ENCODE results near the gene SLC25A28.

SLC25A28 gene

DNA sequence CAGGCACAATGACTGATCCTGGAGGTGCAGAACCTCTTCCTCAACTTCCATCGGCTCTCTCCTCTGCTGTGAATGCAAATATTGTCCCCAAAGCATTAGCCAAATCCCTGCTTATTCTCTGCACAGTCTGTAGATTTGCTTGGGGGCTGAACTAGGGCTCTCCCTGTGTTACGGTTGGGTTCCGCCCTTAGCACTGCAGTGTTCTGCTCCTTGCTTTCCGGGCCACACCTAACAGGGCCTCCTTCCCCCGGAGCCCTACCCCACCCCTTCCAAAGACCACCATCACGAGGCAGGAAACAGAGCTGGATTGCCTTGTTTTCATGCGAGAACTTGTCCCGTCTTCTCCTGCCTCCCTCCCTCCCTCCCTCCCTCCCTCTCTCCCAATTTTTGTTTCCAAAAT lies 36.6 kb downstream of the SLC25A28 start:
- no peak for DNase-seq

DNA sequence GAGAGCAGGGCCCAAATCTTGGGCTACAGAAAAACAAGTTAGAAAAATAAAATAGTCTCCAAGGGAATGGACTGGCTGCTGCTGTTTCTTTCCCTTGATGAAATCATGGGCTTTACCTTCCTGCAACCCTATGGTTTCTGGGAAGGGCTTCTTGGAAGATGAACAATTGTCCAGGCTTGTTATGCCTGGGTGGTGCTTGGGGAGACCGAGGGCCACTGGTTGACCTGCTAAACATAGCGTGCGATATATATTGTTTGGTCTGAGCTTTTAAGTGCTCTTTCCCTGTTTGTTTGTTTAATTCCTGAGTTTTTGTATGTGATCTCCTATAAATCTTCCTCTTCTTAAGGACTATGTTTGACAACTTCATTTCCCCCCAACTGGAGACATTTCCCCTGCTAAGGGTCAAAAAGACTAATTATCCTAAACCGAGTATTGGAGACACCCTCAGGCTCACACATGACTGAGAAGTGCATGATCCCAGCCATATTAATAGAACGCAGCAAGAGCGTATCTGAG lies 37.9 kb downstream of the SLC25A28 start:
- no peak for DNase-seq

DNA sequence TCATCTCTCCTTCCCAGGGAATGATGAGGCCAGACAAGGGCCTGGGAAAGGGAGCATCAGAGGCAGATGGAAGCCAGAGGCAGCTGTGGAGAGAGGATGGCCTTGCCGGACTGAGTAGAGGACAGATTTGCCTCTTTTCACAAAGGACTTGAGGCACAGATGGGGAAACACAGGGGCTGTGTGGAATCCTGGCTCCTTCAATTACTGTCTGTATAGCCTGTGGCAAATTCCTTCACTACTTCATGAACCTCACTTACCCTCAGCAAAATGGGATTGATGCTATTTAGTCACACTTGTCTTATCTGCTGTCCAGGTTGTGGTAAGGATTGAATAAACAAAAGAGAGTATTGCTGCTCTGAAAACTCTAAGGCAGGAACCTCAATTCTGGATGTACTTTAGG lies 40.3 kb downstream of the SLC25A28 start:
- DNase-seq = no peak

DNA sequence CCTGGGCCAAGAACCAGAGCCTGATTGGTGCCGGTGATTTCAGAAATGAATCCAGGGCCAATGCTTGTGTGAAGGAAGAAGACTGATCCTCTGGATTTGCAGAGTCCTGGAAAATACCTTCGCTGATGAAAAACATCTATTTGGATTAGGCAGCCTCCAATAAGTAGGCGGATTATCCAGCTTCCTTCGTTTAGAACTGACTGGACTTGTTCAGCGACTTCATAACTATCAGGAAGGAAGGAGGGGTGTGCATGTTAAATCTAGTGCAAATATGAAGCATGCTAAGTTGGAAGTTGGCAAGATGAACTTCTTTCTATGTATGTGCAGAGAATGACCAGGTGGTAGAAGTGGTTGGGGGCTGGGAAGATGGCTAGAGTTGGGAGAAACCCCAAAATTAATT lies 46.4 kb downstream of the SLC25A28 start:
- no peak for DNase-seq

DNA sequence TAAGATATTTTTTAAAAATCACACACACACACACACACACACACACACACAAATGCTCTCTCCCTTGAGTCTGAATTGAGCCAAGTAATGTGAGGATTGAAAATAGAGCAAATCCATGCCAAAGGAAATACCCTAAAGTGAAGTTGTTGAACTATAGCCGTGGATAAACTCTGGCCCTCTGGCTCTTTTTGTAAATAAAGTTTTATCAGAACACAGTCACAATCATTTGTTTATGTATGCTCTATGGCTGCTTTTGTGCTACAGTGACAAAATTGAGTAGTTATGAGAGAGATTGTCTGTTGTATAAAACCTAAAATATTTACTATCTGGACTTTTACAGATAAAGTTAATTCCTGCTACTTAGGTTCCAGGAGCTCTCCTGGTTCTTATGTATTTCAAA lies 48.4 kb downstream of the SLC25A28 start:
- DNase-seq = no peak

DNA sequence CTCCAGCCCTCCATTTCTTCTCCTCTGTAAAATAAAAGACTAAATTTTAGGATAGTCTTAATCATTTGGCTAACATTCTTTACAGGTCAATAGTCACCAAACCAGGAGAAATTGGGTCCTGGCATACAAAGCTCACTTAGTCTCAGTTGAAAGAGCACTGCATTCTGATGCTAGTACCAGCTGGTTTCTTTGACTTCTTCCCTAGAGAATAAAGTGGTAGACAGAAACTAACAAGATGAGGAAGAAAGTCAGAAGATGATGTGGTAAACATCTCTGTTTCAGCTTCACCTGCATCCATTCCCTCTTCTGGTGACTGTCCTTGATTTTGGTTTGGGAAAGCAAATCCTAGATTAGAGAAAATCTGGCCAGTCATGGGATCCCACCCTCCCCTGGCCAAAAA lies 50.3 kb downstream of the SLC25A28 start:
- DNase-seq = no peak

DNA sequence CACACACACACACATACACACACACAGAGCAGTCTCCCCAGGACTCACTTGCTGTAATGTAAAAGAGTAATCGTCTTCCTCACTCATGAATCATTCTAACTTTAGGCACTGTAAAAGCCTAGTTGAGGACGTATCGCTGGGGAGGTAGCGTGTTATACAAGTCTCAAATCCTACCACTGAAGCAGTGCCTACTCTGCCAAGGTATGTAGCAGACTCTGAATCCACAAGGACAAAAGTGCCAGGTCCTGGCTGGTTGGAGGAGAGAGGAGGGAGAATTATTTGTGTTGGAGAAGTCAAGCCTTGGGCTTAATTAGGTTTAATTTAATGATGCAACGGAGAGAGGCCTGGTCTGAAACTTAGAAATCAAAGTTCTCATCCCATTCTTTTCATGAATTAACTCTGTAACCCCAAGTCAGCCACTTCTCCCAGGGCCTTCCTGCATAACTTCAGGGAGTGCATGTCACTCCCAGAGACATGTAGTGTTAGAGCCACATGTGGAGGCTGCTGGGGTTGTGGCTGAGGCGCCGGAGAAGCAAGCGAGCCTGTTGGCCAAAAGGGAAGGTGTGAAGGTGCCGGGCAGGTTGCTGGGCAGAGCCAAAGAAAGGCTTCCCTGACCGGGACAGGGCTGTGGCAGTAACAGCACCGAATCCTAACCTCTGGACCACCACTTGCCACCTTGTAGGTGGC lies 50.8 kb downstream of the SLC25A28 start:
- DNase-seq = no peak

DNA sequence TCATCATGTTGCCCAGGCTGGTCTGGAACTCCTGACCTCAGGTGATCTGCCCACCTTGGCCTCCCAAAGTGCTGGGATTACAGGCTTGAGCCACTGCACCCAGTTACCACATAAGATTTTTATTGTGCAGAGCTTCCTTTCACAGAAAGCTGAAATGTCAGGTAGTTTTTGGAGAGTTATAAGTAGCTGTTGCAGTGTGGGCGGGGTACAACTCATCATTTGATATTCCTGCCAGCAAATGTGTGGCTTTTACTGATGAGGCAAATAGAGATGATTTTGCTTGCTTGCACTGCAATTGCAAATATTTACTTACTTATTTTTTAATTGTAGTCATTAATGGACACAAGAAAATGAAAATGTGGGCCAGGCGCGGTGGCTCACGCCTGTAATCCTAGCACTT lies 55.1 kb downstream of the SLC25A28 start:
- DNase-seq = no peak

DNA sequence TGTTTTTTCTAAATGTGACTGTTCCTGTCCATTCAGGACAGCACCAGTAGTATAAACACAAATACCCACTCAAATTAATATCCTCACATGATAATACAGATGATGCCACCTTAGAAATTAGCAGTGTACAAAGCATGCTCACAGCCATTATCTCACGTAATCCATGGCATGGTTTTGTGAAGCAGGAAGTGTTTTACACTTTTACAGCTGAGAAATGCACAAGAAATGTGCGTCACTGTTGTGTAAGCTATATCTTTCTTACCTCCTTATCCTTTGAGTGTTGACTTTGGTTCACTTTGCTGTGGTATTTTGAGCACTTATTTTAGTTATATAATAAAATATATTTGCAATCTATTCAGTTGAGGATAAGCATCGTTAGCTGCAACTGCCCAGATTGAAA lies 55.9 kb downstream of the SLC25A28 start:
- no peak for DNase-seq

DNA sequence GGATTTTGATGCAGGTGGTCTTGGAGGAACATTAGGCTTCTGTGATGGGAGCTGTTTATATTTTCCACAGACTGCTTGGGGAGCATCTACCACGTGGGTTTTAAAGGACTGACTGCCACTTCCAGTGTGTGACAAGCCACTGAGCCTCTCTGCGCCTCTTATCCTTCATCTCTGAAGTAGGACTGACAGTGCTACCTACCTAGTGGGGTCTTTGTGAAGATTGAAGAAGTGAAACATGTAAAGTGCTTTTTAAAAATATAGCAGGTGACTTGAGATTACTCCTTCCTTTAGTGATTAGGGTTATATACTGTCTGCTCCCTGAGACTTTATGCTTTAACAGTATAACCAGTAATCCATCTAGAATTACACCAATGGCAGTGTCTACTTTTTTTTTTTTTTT lies 57.6 kb downstream of the SLC25A28 start:
- DNase-seq = no peak
